Activated CD8-positive, alpha-beta memory T cell treated with anti-CD3 and anti-CD28 coated beads, Interleukin-2, amount 50 U/mL, for 1 hour (primary cell): ENCODE results near the gene MAPK10.

ENCODE experiments used
- DNase-seq: peaks from one replicate; pipeline ENCODE4 v3.0.0-alpha.2; 2020; ENCODE audit errors: extremely low read depth

MAPK10 gene

DNA sequence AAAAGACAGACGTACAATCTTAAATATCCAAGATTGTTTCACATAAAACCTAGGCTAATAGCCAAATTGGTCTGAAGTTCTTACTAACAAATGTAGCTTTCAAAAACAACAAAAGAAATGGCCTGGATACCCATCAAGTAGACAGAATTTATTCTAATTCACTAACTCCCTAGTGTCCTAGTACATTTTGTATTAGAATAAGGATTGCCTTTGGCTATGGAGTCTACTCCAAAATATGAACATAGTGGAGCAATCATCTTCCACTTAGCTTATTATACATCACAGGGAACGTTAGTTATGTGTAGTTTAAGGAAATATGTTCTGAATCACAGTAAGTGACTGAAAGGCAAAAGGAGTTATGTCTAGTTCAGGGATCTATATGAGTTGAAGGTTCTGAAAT is 81.7 kb downstream of the MAPK10 start:
- DNase-seq: no peak

DNA sequence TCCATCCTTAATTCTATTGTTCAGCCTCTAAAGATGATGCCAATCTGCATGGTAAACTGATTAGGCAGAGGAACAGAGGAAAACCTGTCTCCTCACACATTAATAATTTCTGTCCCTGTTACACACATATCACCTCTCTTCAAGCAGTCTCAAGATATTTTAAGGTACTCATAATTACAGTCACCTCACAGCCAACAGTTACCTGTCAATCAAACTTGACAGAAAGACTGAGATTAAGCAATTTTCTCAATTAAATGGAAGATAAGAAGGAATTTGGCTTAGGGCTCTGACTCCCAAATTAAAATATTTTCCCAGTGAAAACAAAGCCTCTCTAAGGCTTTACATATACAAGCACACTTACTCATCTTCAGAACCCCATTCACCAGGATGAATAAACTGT is 85.2 kb downstream of the MAPK10 start:
- DNase-seq: no peak

GRCh38 chr4:86272669-86273068 is 87.2 kb downstream of the MAPK10 start:
- no peak for DNase-seq

DNA sequence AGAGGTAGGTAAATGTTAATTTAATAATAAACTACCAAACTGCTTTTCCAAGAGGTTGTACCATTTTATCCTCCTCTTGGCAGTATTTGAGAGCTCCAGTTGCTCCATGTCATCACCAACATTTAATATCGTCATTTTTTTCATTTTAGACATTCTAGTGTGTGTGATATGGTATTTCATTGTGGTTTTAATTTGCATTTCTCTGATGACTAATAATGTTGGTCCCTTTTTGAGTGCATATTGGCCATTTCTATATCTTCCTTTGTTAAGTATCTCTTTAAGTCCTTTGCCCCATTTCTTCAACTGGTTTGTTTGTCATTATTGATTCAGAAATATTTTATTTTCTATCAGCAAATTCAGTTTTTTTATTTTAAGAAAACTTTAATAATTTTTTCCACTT is 88.8 kb downstream of the MAPK10 start:
- no peak for DNase-seq

GRCh38 chr4:86269354-86269753 is 90.5 kb downstream of the MAPK10 start:
- DNase-seq: no peak

- no peak for DNase-seq
These were observed 95.6 kb downstream of the MAPK10 start for GRCh38 chr4:86264241-86264640.

DNA sequence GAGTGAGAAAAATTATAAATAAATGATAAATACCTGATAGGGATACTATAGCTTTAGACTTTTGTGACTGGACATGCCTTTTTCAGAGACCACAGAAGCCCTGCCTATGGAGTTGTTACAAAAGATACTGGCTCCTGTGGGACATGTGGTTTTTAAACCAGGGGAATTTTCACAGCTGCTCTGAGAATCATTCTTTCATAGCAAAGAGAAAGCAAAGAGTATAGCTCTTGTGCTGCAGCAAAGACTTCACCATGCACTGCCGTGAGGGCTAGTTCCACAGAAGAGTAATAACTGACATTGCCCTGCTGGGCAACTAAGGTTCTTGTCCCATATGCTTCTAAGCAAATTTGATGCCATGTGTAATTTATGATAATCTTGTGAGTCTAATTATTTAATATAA is 98.2 kb downstream of the MAPK10 start:
- DNase-seq: no peak

DNA sequence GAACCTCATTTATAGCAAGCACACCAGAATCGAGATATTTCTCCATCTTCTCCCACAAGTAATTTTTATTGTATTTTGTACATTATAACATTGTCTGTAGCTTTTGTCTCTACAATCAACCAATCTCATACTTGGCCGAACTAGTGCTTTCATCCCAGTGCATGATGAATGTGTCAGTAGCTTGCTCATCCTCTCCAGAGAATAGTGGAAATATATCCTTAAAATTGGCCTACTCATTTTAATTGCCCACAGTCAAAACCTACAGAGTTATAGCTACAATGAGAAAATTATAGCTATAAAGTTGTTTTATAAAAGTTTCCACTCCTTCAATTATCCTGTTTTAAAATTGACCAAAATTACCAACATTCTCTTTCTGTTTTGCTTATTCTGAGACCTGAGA is 103.8 kb downstream of the MAPK10 start:
- DNase-seq: no peak

DNA sequence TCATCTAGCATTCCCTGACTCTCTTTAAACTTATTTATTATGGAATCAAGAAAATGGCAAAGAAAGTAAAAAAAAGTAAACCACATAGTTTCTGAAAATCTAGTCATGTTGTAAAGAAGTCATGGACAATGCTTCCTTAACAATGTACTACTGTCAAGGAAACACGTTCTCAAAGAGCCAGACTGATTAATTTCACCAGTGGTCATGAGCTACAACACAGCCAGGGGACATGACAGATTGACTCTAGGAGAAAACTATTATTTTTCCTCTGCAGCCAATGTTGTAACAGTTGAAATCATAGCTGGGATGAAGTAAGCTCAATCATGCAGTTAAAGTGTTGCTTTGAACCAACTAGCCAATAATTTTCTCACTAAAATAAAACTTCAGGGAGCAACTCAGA is 109.2 kb downstream of the MAPK10 start:
- DNase-seq: no peak

DNA sequence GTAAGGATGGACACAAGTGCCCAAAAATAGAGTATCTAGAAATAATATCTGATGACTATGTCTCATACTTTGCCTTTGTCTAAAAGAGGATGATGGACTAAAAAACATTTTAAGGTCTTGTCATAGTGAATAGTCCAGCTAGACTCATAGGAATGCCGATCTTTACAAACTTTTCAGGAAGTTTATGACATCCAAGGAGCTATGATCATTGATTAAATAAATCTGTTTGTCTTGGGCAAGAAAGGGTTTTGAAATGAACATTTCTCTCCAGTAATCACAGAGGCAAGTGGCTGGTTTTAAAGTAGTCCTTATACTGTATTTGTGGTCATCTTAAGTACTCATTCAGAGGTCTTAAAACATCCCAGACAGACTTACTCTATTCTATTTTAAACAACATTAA is 109.8 kb downstream of the MAPK10 start:
- DNase-seq: no peak

GRCh38 chr4:86249074-86249473 is 110.8 kb downstream of the MAPK10 start:
- DNase-seq: no peak

DNA sequence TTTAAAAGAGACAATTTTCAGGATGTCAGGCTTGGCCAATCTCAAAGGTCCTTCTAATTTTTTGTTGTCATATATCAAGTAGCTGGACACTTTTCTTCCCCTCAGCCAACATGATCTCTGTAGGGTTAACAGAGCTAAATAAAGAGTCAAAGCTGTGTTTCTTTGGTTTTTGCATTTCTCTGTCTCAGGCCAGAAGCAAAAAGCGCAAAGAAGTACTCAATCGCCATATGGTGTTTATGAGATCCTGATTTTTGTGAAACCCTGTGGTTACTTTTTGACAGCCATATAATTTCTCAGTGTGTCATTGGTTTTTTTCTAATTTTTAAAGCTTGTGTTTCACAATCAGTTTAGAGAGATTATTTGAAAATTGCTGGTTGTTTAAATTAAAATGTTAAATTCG is 111.9 kb downstream of the MAPK10 start:
- DNase-seq: no peak

GRCh38 chr4:86247320-86247719 is 112.5 kb downstream of the MAPK10 start:
- DNase-seq: no peak

- no peak for DNase-seq
These were observed 116.1 kb downstream of the MAPK10 start for GRCh38 chr4:86243750-86244149.

- no peak for DNase-seq
These were observed 117.2 kb downstream of the MAPK10 start for GRCh38 chr4:86242677-86243076.

GRCh38 chr4:86235549-86235948 is 124.3 kb downstream of the MAPK10 start:
- no peak for DNase-seq

DNA sequence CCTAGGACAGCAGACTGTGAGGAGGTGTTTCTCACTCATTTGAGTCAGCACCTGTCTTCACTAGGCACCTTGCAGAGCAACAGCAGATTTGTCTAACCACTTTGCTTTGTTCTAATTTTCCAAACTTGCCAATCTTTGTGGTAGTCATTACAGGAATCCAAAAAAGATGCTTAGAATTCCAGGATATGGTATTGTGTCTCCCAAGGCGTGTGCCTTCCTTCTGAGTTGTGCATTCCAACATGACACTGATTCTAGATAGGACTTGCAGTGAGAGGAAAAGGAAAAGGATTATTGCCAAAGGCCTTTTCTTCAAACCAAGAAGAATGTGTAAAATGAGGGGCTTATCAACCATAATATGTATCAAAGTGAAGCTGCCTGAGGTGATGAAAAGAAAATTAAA is 126.2 kb downstream of the MAPK10 start:
- no peak for DNase-seq

DNA sequence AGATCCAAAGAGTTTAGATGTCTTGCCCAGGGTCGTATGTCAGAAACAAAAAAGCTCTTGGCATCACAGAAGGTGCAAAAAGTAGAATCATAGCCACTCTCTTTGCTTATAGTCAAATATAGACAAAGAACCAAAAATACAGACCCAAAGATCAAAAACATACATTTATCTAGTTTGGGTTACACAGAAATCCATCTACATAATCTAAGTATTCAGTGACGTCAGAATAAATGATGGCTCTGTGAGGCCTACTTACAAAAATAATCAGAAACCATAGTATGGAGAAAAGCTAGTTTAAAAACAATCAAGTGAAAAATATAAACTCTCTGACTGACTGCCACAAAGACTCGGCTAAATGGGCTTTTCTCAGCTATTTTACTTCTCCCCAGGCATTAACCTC is 126.8 kb downstream of the MAPK10 start:
- no peak for DNase-seq

- no peak for DNase-seq
These were observed 136.4 kb downstream of the MAPK10 start for GRCh38 chr4:86223472-86223871.

- no peak for DNase-seq
These were observed 138.9 kb downstream of the MAPK10 start for GRCh38 chr4:86221002-86221401.

DNA sequence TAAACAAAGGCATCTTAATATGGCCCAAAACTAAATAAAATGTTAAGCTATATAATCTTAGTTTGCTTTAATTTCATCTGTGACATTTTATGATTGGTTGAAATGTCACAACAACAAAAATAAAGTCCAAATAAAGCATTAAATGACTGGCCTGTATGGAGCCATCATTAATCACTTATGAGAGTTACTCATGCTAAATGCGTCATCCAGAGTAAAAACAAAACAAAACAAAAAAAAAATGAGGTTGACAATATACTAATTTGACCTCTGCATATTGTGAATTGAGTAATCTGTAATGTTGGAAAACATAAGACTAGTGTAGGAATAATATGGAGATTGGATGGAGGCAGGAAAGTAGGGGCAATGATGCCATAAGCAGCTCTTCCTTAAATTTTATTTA is 139.7 kb downstream of the MAPK10 start:
- no peak for DNase-seq

GRCh38 chr4:86218746-86219473 is 140.9 kb downstream of the MAPK10 start:
- DNase-seq: no peak

DNA sequence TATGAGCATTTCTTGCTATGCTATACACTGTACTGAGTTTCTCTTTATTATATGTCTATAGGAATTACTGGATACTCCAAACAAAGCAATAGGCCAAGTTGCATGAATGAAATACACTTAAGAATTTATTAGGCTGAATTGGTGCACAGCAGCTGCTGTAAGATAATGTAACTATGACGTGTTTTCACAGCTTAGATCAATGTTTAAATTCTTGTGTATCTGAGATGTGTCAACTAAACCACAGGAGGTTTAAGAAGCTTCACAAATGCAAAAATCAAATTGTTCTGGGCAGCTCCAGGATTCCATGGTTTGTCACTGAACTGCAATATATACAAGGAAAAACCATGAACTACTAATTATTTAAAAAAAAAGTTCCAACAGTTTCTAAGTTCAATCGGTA is 156.7 kb downstream of the MAPK10 start:
- DNase-seq: no peak

GRCh38 chr4:86185659-86186058 is 174.2 kb downstream of the MAPK10 start:
- no peak for DNase-seq
